ENCODE results near the gene SNHG17.
"Not testable (repeated sequence)": the region's sequence is repeated elsewhere in the genome, so short reads cannot be mapped to it uniquely, and the experiment has no call there.

DNA sequence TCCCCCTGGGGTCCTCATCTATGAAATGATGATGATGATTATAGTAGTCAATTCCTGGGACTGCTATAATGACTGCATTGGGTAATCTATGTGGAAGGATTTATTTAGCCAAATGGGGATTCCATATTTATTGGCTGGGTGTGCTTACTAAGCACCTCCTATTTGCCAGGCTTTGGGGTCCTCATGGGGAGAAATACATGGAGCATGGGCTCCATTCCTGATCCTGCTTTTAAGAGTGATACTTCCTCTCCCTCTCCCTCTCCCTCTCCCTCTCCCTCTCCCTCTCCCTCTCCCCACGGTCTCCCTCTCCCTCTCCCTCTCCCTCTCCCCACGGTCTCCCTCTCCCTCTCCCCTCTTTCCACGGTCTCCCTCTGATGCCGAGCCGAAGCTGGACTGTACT is 57.3 kb downstream of the SNHG17 start:
- not testable (repeated sequence) for TF ChIP-seq POLR2A (IDR thresholded peaks at IDR 0.05)
- TF ChIP-seq, protein P1, sequence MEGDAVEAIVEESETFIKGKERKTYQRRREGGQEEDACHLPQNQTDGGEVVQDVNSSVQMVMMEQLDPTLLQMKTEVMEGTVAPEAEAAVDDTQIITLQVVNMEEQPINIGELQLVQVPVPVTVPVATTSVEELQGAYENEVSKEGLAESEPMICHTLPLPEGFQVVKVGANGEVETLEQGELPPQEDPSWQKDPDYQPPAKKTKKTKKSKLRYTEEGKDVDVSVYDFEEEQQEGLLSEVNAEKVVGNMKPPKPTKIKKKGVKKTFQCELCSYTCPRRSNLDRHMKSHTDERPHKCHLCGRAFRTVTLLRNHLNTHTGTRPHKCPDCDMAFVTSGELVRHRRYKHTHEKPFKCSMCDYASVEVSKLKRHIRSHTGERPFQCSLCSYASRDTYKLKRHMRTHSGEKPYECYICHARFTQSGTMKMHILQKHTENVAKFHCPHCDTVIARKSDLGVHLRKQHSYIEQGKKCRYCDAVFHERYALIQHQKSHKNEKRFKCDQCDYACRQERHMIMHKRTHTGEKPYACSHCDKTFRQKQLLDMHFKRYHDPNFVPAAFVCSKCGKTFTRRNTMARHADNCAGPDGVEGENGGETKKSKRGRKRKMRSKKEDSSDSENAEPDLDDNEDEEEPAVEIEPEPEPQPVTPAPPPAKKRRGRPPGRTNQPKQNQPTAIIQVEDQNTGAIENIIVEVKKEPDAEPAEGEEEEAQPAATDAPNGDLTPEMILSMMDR (IDR thresholded peaks at IDR 0.05) = not testable (repeated sequence)

Data from esophagus squamous epithelium (tissue), 4 donors.